MM.1S (cell line): Measurements from ENCODE around the gene PRKD3.
"Not testable (repeated sequence)": the region's sequence is repeated elsewhere in the genome, so short reads cannot be mapped to it uniquely, and the experiment has no call there.

Experiments used
- EZH2 ChIP-seq: fragments of 300-600 bp; sonication (generic); optimal IDR thresholded peaks from 2 replicates; pipeline ENCODE3; 2017; ENCODE audit warnings: low read depth, mild to moderate bottlenecking, antibody characterized with exemption, low read length, mixed read lengths
- EZH2phosphoT487 ChIP-seq: fragments of 300-600 bp; sonication (generic); IDR thresholded peaks from 2 replicates; pipeline ENCODE4 v1.6.1; 2018; ENCODE audit warnings: antibody characterized with exemption, low read length
- TF ChIP-seq, protein P1 (sequence below): fragments of 300-600 bp; sonication (generic); IDR thresholded peaks from 2 replicates; pipeline ENCODE4 v1.5.1; 2016; ENCODE audit warnings: antibody characterized with exemption, low read length, mixed read lengths

DNA sequence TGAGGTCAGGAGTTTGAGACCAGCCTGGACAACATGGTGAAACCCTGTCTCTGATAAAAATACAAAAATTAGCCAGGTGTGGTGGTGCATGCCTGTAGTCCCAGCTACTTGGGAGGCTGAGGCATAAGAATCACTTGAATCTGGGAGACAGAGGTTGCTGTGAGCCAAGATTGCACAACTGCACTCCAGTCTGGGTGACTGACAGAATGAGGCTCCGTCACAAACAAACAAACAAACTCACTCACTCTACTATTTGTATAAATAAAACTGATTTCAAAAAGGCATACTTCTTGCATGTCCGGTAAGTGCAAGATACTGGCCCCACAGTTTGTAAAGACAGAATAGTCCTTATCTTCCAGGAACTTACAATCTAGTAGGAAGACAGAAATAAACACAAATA is 29.8 kb downstream of the PRKD3 start:
- not testable (repeated sequence) for TF ChIP-seq EZH2phosphoT487, EZH2
- TF ChIP-seq, protein P1, sequence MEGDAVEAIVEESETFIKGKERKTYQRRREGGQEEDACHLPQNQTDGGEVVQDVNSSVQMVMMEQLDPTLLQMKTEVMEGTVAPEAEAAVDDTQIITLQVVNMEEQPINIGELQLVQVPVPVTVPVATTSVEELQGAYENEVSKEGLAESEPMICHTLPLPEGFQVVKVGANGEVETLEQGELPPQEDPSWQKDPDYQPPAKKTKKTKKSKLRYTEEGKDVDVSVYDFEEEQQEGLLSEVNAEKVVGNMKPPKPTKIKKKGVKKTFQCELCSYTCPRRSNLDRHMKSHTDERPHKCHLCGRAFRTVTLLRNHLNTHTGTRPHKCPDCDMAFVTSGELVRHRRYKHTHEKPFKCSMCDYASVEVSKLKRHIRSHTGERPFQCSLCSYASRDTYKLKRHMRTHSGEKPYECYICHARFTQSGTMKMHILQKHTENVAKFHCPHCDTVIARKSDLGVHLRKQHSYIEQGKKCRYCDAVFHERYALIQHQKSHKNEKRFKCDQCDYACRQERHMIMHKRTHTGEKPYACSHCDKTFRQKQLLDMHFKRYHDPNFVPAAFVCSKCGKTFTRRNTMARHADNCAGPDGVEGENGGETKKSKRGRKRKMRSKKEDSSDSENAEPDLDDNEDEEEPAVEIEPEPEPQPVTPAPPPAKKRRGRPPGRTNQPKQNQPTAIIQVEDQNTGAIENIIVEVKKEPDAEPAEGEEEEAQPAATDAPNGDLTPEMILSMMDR, result not testable (repeated sequence)
